GM21360 (cell line): Measurements from ENCODE around the gene L3MBTL4.
"Not testable (repeated sequence)": the region's sequence is repeated elsewhere in the genome, so short reads cannot be mapped to it uniquely, and the experiment has no call there.

Source experiments
- ATAC-seq: cut with Tn5 transposase; IDR thresholded peaks from one replicate; pipeline ENCODE4 v1.9.1; 2021; ENCODE audit warnings: mild to moderate bottlenecking, moderate library complexity; ENCODE audit not compliant: unreplicated experiment

Gene L3MBTL4

GRCh38 chr18:6315517-6316331 is 99.0 kb downstream of the L3MBTL4 start:
- ATAC-seq: no peak

- ATAC-seq: no peak
Measured at GRCh38 chr18:6313415-6313814, 101.3 kb downstream of the L3MBTL4 start.

- no peak for ATAC-seq
Measured at GRCh38 chr18:6311456-6312215, 103.1 kb downstream of the L3MBTL4 start.

- ATAC-seq: no peak
Measured at GRCh38 chr18:6310714-6311113, 104.0 kb downstream of the L3MBTL4 start.

- ATAC-seq: no peak
Measured at GRCh38 chr18:6297875-6298274, 116.8 kb downstream of the L3MBTL4 start.

GRCh38 chr18:6294148-6294784 is 120.4 kb downstream of the L3MBTL4 start:
- no peak for ATAC-seq

- ATAC-seq: no peak
Measured at GRCh38 chr18:6289843-6290242, 124.9 kb downstream of the L3MBTL4 start.

GRCh38 chr18:6286585-6286984 is 128.1 kb downstream of the L3MBTL4 start:
- no peak for ATAC-seq

GRCh38 chr18:6284761-6285160 is 129.9 kb downstream of the L3MBTL4 start:
- no peak for ATAC-seq

- no peak for ATAC-seq
Measured at GRCh38 chr18:6284300-6284699, 130.4 kb downstream of the L3MBTL4 start.

GRCh38 chr18:6281874-6282273 is 132.8 kb downstream of the L3MBTL4 start:
- ATAC-seq: no peak

- ATAC-seq: no peak
Measured at GRCh38 chr18:6280211-6280743, 134.4 kb downstream of the L3MBTL4 start.

- ATAC-seq: no peak
Measured at GRCh38 chr18:6279308-6279707, 135.4 kb downstream of the L3MBTL4 start.

GRCh38 chr18:6273423-6273822 is 141.3 kb downstream of the L3MBTL4 start:
- no peak for ATAC-seq

GRCh38 chr18:6272144-6272543 is 142.6 kb downstream of the L3MBTL4 start:
- ATAC-seq: not testable (repeated sequence)

- no peak for ATAC-seq
Measured at GRCh38 chr18:6271585-6271984, 143.1 kb downstream of the L3MBTL4 start.

GRCh38 chr18:6270771-6271216 is 143.9 kb downstream of the L3MBTL4 start:
- ATAC-seq: no peak

GRCh38 chr18:6269660-6270332 is 144.9 kb downstream of the L3MBTL4 start:
- no peak for ATAC-seq

- ATAC-seq: no peak
Measured at GRCh38 chr18:6266212-6266611, 148.5 kb downstream of the L3MBTL4 start.

GRCh38 chr18:6261938-6262337 is 152.8 kb downstream of the L3MBTL4 start:
- no peak for ATAC-seq

GRCh38 chr18:6259324-6259723 is 155.4 kb downstream of the L3MBTL4 start:
- ATAC-seq: not testable (repeated sequence)
